ENCODE results near the gene AGT.
"Not testable (repeated sequence)": the region's sequence is repeated elsewhere in the genome, so short reads cannot be mapped to it uniquely, and the experiment has no call there.

The AGT gene

DNA sequence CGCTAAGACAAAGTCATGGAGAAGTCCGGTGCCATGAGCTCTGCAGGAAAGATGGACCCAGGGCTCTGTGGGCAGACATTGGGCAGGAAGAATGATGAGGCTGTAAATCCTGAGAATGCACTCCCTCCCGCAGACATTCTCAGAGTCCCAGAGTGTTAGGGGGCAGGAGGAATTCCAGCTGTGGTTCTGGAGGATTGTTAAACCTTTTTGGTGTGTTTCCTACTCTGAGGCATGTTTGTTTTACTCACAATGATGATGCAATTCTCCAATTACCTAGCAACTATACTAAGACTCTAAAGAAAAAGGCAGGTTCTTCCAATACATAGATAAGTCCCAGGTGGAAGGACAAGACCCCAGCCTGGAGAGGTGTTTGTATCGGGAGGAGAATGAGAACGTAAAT lies 30.5 kb upstream of the AGT start:
- no peak for DNase-seq (ENCODE audit: low read depth, low spot score)

DNA sequence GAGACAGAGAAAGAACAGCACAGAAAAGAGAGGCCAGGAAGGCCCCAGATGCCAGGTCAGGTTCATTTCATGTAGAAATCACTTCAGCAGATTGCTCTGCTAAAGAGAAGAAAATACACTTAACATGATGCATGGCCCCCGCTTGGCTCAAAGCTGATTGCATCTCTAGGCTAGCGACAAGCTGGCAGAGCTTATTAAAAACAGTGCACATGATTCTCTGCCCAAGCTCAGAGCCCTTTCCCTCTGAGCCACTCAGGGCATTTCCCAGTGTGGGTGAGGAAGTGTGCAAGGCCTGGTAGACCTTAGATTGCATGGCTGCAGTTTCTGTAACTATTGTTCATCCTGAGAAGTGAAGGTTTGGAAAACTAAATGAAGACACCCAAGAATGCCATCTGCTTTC lies 30.0 kb upstream of the AGT start:
- no peak for DNase-seq (ENCODE audit: low read depth, low spot score)

DNA sequence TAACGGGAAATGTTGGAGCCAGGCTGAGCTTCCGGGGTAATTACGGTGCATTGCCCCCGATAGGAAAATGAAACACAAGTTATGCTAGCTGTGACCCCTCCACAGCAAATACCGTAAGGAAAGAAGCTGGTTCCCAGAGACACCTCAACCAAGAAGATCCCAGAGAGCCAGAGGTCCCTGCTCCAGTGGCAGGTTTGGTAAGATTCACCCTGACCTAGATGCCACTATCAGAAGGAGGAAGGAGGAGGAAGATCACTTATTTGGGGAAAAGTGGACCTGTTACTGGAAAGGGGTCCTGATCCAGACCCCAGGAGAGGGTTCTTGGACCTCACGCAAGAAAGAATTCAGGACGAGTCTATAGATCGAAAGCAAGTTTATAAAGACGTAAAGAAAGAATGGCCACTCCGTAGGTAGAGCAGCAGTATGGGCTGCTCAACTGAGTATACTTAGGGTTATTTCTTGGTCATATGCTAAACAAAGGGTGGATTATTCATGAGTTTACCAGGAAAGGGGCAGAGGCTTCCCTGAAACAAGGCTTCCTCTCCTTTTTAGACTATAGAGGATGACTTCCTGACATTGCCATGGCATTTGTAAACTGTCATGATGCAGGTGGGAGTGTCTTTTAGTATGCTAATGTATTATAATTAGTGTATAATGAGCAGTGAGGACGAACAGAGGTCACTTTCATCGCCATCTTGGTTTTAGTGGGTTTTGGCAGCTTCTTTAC lies 25.8 kb upstream of the AGT start:
- DNase-seq (ENCODE audit: low read depth, low spot score): no peak

DNA sequence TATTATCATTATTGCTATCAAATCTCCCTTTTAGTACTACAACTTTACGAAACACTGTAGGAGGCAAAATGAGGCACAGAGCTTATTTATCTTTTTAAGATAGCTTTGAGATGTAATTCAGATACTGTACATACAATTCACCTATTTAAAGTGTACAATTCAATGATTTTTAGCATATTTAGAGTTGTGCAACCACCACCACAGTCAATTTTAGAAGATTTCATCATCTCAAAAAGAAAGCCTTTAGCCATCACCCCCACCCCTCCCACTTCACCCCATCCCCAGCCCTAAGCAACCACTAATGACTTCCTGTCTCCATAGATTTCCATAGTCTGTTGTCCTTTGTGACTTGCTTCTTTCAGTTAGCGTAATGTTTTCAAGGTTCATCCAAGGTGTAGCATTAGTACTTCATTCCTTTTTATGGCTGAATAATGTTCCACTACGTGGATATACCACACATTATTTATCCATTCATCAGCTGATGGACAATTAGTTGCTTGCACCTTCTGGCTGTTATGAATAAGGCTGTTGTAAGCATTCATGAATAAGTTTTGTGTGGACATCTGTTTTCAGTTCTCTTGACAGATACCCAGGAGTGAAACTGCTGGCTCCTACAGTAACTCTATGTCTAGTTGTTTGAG lies 23.8 kb upstream of the AGT start:
- no peak for DNase-seq (ENCODE audit: low read depth, low spot score)

DNA sequence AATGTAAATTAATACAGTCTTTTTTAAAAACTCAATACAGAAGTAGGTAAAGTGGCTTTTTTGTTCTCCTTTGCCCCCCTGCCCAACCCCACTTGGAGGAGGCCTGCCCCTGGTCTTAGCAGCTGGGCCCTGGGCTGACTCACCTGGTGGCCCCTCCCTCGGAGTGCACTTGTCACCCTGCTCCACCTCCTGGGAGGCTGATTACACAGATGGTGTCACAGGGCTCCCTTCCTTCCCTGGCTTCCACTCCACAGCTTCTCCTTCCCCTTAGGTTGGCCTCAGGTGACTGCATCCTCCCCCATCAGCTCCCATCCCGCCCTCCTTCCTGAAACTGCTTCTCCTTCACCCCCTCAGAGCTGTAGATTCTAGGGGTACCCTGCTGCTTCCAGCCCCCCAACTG lies 21.5 kb upstream of the AGT start:
- no peak for DNase-seq (ENCODE audit: low read depth, low spot score)

- DNase-seq (ENCODE audit: low read depth, low spot score): no peak
These were observed 17.1 kb upstream of the AGT start for GRCh38 chr1:230730977-230731376.

DNA sequence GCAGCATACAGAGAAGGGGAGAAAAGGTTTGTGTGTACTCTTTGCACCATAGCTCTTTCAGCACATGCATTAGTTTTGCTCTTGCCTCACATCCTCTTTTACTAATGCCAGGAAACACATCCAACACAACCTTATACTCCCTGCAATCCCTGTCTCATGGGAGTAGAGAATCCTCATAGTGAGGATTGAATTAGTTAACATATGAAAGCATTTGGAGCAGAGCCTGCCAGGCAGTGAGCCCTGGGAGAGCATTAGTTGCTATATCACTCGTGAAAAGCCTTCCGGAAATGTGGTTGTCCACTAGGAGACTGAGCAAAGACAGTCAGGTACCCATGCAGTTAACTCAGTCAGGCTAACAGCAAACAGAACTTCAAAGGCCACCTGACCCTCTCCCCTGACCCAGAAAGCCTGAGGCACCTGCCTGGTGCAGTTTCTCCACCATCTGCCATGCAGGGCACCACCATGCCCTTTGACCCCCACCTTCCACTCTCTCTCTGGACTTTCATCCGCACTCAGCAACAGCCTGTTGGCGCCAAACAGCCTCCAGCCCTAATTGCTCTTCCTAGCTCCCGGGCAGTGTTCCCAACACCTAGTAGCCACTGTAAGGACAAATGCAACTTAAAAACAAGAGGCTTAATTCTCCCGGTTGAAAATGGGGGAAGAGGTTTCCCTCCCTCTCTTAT lies 14.9 kb upstream of the AGT start:
- DNase-seq (ENCODE audit: low read depth, low spot score): no peak

DNA sequence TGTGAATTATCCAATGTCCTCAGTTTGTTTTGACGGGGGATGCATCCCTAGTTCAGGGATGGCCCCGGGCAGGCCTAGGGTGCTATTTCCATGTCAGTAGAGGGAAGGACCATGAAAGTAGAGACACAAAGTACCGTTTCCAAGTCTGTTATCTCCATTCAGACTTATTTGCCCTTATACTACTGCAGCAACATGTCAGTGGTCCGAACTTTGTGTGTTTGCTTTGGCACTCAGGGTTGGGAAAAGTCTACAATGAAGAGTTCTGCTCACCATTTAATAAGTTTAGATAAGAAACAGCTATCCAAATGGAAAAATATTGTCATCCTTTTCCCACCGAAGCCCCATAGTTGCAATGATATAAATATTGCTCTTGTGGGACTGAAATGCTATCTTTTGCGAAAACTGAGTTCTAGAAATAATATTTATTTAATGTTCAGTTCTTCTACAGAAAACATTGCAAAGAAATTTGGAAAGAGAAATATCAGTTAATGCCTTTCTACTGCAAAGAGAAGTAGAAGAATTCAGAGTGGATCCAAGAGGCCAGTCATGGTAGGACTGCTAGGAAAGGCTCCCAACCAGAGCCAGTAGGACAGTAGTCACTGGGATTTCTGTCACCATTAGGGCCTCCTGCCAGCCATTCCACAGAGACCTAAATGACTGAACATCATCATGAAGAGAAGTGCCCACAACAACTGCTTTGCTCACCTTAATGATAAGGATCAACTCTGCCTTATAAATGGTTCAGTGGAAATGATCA lies 11.5 kb upstream of the AGT start:
- DNase-seq (ENCODE audit: low read depth, low spot score): no peak

- not testable (repeated sequence) for DNase-seq (ENCODE audit: low read depth, low spot score)
These were observed 8.1 kb upstream of the AGT start for GRCh38 chr1:230721849-230722522.

DNA sequence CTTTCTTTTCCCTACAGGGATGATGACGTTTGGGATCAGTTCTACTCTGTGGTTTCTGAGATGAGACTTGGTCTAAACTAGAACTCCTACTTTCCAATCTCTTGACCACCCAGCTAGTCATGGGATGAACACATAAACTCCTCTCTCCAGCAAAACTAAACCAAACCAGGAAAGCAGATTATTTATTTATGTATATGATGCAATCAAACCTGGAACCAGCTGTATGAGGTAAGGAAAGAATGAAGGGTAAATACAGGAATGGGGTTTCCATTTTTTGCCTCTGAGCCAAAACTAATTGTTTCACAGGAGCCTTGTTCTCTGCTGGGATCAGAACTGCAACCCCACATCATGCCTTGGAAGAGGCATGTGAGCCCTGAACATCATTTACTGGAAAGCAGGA lies 3.3 kb upstream of the AGT start:
- no peak for DNase-seq (ENCODE audit: low read depth, low spot score)

DNA sequence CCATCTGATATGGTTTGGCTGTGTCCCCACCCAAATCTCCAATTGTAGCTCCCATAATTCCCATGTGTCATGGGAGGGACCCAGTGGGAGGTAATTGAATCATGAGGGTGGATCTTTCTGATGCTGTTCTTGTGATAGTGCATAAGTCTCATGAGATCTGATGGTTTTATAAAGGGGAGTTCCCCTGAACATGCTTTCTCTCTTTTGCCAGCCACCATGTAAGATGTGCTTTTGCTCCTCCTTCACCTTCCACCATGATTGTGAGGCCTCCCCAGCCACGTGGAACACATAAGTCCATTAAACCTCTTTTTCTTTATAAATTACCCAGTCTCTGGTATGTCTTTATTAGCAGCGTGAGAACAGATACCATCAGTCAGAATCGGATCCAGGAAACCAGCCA lies 2.5 kb upstream of the AGT start:
- not testable (repeated sequence) for DNase-seq (ENCODE audit: low read depth, low spot score)

- no peak for DNase-seq (ENCODE audit: low read depth, low spot score)
These were observed 1.6 kb upstream of the AGT start for GRCh38 chr1:230715510-230715909.

DNA sequence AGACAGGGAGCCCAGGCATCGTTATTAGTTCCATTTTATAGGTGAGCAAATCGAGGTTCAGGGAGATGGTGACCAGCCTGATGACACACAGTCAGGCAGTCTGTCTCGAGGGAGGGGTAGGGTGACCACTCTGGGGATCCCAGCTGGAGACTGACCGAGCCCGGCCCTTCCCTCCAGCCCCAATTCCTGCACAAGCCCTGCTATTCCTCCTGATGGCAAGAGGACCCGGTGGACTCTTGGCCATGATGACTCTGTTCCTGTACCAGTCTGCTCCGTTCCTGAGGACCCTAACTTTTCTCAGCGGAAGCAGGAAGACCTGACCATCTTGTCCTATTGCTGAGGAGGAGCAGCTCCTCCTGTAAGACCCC lies 391 bp downstream of the AGT start:
- DNase-seq (ENCODE audit: low read depth, low spot score): no peak

DNA sequence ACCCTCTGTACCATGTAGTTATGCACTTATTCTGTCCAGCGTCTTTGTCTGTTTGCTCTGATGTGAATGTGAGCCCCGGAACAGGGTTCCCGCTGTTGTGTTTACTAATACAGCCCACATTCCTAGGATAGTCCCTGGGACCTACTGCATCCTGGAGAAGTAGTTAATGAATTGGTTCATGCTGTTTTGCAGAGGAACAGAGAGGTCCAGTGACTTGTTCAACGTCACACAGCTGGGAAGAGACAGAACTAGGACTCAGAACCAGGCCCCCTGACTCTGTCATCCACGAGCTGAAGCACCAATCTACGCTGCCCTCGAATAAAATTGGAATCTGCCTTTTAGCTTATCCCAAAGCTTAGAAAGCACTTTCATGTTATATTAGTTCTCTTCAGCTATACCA lies 784 bp downstream of the AGT start:
- no peak for DNase-seq (ENCODE audit: low read depth, low spot score)

DNA sequence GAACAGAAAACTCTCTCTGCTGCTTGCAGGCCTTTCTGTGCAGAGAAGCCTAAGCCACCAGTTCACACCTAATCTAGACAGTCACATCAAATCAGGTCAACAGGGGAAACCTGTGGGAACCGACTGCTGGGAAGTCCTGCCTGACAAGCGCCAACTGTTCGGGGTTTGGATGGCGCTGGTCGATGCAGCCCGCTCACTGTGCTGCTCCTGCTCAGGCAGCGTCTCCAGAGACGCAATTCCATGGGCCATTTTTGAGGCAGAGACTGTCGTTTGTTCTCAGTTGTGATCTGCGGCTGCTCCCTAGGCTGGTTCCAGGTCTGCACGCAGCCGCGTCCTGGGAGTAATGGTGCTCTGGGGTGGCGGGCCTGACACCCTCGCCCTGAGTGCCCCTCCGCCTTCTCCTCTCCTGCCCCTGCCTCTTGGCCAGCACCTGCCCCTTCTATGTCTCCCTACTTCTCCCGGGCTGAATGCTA lies 1.4 kb downstream of the AGT start:
- DNase-seq (ENCODE audit: low read depth, low spot score): no peak

DNA sequence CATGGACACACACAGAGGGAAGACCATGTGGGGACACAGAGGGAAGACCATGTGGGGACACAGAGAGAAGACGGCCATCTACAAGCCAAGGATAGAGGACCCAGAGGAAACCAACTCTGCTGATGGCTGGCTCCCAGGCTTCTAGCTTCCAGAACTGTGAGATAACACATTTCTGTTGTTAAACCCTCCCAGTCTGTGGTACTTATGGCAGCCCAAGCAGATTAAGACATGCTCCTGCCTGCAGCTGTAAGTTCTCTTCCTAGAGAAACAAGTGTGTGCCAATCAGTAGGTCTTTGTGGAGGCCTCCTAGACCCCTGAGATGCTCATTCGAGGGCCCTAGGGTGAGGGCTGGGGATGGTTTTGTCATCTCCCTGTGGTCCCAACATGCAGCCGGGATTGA lies 2.7 kb downstream of the AGT start:
- DNase-seq (ENCODE audit: low read depth, low spot score): no peak

- no peak for DNase-seq (ENCODE audit: low read depth, low spot score)
These were observed 3.4 kb downstream of the AGT start for GRCh38 chr1:230710543-230710904.

GRCh38 chr1:230709619-230710542 lies 4.0 kb downstream of the AGT start:
- DNase-seq (ENCODE audit: low read depth, low spot score): no peak

GRCh38 chr1:230708631-230709580 lies 5.0 kb downstream of the AGT start:
- no peak for DNase-seq (ENCODE audit: low read depth, low spot score)

All from iPS DF 19.7 (cell line).